Ishikawa (cell line): ENCODE results near the gene PREX1.

ENCODE experiments used
- CEBPB ChIP-seq: IDR thresholded peaks from 2 replicates; pipeline ENCODE4 v1.6.1; 2012
- CREB1 ChIP-seq: IDR thresholded peaks from 2 replicates; pipeline ENCODE4 v1.6.1; 2012; ENCODE audit warnings: low read depth
- EGR1 ChIP-seq: IDR thresholded peaks from 2 replicates; pipeline ENCODE4 v1.6.1; 2012
- EP300 ChIP-seq: IDR thresholded peaks from 2 replicates; pipeline ENCODE4 v1.6.1; 2012; ENCODE audit warnings: borderline replicate concordance
- FOXM1 ChIP-seq: IDR thresholded peaks from 2 replicates; pipeline ENCODE4 v1.6.1; 2012; ENCODE audit warnings: low read depth, borderline replicate concordance
- NFIC ChIP-seq: IDR thresholded peaks from 2 replicates; pipeline ENCODE4 v1.6.1; 2012
- RAD21 ChIP-seq: IDR thresholded peaks from 2 replicates; pipeline ENCODE4 v1.6.1; 2012; ENCODE audit warnings: low read depth
- TAF1 ChIP-seq: IDR thresholded peaks from 2 replicates; pipeline ENCODE4 v1.6.1; 2012; ENCODE audit warnings: low read depth, mild to moderate bottlenecking
- TCF12 ChIP-seq: IDR thresholded peaks from 2 replicates; pipeline ENCODE4 v1.6.1; 2012; ENCODE audit warnings: low read depth
- TEAD4 ChIP-seq: IDR thresholded peaks from 2 replicates; pipeline ENCODE4 v1.6.1; 2012
- YY1 ChIP-seq: IDR thresholded peaks from 2 replicates; pipeline ENCODE4 v1.6.1; 2012; ENCODE audit warnings: low read depth
- ZBTB7A ChIP-seq: IDR thresholded peaks from 2 replicates; pipeline ENCODE4 v1.6.1; 2012; ENCODE audit warnings: low read depth
- TF ChIP-seq, protein P1 (sequence below): IDR thresholded peaks from 2 replicates; pipeline ENCODE4 v1.6.1; 2012; ENCODE audit warnings: low read depth, mild to moderate bottlenecking
- TF ChIP-seq, protein P2 (sequence below): IDR thresholded peaks from 2 replicates; pipeline ENCODE4 v1.6.1; 2012
- TF ChIP-seq, protein P3 (sequence below): IDR thresholded peaks from 2 replicates; pipeline ENCODE4 v1.6.1; 2012

PREX1 gene

DNA sequence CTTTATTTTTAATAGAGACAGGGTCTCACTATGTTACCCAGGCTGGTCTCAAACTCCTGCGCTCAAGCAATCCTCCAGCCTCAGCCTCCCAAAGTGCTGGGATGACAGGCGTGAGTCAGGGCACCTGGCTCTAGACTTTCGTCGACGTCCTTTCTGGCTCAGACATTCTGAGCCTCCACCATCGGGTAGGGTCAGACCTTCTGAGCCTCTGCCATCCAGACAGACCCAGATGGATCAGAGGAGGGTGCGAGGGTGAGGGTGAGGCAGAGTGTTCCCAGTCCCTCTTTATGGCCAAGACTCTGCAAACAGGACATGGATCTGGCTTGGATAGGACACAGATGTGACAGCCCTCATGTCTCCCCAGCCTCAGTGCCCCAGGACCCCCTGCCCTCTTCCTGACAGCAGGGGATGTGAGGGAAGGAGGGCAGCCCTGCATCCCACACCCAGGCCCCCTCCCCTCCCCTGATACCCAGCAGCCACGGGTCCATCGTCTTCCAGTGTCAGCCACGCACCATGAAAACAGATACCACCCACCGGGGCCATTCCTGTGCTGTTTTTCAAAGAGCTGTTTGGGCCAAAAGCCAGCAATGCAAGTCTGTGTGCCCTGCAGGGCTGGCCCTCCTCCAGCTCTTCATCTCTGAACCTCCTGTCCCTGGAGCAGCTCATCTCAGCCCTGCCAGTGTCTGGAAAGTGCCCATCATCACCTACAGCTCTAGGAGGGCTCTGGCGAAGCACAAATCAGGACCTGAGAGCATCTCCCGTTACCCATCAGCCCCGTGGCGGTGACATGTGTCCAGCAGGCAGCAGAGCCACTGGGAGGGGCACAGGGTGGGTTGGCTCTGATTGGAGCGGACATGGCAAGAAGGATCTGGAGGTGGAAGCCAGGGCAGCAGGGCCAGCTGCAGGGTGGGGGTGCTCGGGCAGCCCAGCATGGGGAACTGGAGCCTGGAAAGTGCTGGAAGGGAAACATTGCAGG lies 208.4 kb downstream of the PREX1 start:
- TF ChIP-seq ZBTB7A = no peak
- no peak for TF ChIP-seq EGR1
- TF ChIP-seq, protein P1, sequence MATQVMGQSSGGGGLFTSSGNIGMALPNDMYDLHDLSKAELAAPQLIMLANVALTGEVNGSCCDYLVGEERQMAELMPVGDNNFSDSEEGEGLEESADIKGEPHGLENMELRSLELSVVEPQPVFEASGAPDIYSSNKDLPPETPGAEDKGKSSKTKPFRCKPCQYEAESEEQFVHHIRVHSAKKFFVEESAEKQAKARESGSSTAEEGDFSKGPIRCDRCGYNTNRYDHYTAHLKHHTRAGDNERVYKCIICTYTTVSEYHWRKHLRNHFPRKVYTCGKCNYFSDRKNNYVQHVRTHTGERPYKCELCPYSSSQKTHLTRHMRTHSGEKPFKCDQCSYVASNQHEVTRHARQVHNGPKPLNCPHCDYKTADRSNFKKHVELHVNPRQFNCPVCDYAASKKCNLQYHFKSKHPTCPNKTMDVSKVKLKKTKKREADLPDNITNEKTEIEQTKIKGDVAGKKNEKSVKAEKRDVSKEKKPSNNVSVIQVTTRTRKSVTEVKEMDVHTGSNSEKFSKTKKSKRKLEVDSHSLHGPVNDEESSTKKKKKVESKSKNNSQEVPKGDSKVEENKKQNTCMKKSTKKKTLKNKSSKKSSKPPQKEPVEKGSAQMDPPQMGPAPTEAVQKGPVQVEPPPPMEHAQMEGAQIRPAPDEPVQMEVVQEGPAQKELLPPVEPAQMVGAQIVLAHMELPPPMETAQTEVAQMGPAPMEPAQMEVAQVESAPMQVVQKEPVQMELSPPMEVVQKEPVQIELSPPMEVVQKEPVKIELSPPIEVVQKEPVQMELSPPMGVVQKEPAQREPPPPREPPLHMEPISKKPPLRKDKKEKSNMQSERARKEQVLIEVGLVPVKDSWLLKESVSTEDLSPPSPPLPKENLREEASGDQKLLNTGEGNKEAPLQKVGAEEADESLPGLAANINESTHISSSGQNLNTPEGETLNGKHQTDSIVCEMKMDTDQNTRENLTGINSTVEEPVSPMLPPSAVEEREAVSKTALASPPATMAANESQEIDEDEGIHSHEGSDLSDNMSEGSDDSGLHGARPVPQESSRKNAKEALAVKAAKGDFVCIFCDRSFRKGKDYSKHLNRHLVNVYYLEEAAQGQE = no peak
- no peak for TF ChIP-seq EP300
- TF ChIP-seq YY1 = no peak
- TF ChIP-seq TEAD4 = no peak
- no peak for TF ChIP-seq NFIC
- TF ChIP-seq TAF1 = no peak
- TF ChIP-seq FOXM1 = no peak
- no peak for TF ChIP-seq RAD21

DNA sequence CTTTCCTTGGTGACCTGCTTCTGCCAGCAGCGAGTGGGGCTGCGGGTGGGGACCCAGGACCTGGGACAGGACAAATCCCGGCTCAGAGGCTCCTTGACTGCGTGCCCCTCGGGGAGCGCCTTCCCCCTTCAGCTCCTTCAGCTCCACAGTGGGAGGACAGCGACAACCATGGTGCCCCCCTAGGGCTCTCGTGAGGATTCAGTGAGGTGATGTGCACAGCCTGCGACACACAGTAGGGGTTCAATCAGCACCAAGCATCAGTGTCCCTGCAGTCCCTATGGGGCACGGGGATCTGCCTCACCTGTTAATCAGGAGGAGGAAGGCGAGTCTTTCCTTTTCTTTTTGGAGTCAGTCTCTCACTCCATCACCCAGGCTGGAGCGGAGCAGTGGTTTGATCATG lies 209.2 kb downstream of the PREX1 start:
- TF ChIP-seq EP300 = no peak
- TF ChIP-seq, protein P1 = no peak

DNA sequence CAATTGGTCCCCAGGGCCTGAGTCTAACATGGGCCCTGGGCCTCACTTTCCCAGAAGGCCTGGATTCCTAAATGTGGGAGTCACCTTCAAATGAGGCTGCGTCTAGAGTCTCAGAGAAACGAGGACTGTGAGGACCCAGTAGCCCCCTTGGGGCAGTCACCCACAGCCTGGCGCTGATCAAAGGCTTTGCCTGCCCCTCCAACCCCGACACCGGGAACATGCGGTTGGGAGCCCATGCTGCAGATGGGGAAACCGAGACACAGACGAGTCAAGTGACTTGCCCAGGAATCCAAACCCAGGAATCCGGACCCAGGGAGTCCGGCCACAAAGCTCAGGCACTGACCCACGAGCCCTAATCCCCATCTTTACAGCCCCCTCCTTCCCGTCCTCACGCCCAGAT lies 209.7 kb downstream of the PREX1 start:
- no peak for TF ChIP-seq ZBTB7A
- TF ChIP-seq, protein P2, sequence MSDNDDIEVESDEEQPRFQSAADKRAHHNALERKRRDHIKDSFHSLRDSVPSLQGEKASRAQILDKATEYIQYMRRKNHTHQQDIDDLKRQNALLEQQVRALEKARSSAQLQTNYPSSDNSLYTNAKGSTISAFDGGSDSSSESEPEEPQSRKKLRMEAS = no peak
- no peak for TF ChIP-seq FOXM1
- no peak for TF ChIP-seq YY1
- TF ChIP-seq NFIC = no peak
- no peak for TF ChIP-seq CREB1
- TF ChIP-seq EP300 = no peak
- no peak for TF ChIP-seq CEBPB
- TF ChIP-seq RAD21 = no peak
- no peak for TF ChIP-seq EGR1
- TF ChIP-seq, protein P1 = no peak
- no peak for TF ChIP-seq TCF12
- no peak for TF ChIP-seq TEAD4
- no peak for TF ChIP-seq TAF1
- TF ChIP-seq, protein P3, sequence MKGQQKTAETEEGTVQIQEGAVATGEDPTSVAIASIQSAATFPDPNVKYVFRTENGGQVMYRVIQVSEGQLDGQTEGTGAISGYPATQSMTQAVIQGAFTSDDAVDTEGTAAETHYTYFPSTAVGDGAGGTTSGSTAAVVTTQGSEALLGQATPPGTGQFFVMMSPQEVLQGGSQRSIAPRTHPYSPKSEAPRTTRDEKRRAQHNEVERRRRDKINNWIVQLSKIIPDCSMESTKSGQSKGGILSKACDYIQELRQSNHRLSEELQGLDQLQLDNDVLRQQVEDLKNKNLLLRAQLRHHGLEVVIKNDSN = no peak

DNA sequence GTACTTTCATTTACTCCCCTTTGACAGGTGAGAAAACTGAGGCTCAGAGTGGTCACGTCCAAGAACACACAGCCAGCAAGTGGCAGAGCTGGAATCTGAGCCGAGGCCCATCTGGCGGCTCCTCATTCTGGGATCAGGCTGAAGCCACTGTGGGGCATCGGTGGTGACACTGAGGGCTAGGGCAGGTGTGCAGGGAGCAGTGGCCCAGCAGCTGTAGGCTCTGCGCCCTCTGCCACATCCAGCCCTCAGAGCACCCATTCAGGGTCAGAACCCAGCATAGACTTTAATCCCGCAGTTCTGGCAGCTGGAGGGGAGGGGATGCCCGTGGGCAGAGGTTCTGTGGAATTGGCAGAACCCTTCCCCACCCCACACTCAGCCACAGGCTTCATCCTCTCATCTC lies 210.3 kb downstream of the PREX1 start:
- TF ChIP-seq TCF12 (no peak), CREB1 (no peak), TAF1 (no peak), RAD21 (no peak), NFIC (no peak), EGR1 (no peak), ZBTB7A (no peak), TEAD4 (no peak), YY1 (no peak), CEBPB (no peak), EP300 (no peak), FOXM1 (no peak)
- TF ChIP-seq, protein P3 = no peak
- TF ChIP-seq, protein P2 = no peak
- TF ChIP-seq, protein P1 = no peak
